ENCODE measurements around the gene VAX1.
"Not testable (repeated sequence)": the region's sequence is repeated elsewhere in the genome, so short reads cannot be mapped to it uniquely, and the experiment has no call there.

DNA sequence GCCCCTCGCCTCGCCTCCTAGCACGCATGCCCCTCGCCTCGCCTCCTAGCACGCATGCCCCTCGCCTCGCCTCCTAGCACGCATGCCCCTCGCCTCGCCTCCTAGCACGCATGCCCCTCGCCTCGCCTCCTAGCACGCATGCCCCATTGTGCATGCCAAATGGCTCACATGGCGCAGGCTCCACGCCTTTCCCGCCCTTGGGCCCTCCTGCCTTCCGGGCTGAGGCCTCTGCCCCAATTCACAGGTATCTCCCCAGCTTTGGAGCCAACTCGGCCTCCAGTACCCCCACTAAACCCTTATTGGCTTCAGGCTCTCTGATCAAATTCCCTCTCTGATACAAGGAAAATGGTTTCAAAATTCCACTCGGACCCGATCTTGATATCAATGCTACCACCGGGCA lies 11.4 kb downstream of the VAX1 start:
- TF ChIP-seq CTCF (IDR thresholded peaks at IDR 0.05; ENCODE audit: low read depth, low read length, poor library complexity, severe bottlenecking); EZH2phosphoT487 (IDR thresholded peaks at IDR 0.05; ENCODE audit: borderline replicate concordance, low read length): not testable (repeated sequence)

Data from DOHH2 (cell line).